ENCODE measurements around the gene GUCY2C. TPM values are rescaled to one million over a fixed set of nuclear protein-coding genes. Genes with fewer than 3 reads are reported as not detected.

The GUCY2C gene
- total RNA-seq, 2 experiments from 2014 or later = 0.16 to 0.32 TPM

DNA sequence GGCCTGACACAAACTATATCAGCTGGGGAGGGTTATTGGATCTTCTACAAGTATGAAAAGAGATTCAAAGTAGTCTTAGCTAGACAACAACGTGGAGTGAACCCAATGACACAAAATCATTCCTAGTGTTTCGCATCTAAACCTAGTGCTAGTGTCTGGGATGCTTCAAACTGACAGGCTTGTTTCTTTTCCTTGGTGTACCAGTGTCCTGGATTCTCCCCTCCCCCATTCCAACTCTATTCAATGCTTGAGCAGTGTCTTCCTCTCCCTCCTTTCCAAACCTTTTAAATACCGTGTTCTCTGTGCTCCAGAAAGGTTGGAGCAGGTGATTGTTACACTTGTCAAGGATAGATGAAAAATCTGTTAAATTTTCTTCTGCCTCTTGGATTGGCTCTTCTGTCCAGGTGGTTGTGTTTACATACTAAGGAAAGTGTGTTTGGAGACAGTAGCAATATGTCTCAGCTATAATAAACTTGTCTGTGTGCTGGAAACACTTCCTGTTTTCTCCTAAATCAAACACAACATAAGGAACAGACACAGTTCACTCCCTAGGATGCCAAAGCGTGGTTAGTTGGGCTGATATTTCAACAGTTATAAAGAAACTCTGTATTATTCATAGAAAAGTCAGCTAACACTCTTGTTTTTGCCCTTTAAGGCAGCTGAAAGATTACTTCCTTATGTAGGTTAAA, 14.4 kb upstream of the GUCY2C start:
- BruUV-seq (replicated peaks) = no TSS peak
- Histone ChIP-seq H3K9me2 (ENCODE audit: insufficient read depth, low read length) (no peaks in the 10 kb centered on the region), H3K4me1 (ENCODE audit: insufficient read depth, low read length, poor library complexity, severe bottlenecking) (peaks cover 6% of the 10 kb centered on the region), H3K4me3 (ENCODE audit: low read depth, low read length, poor library complexity, severe bottlenecking) (no peak overlapping the region), H4K20me1 (ENCODE audit: insufficient read depth, low read length) (no peaks in the 10 kb centered on the region), H3K27ac (ENCODE audit: low read depth, low read length, poor library complexity, severe bottlenecking) (no peak overlapping the region), H3K36me3 (ENCODE audit: insufficient read depth, low read length) (no peaks in the 10 kb centered on the region), H2AFZ (ENCODE audit: low read length) (peak overlapping the region; percentile 85), H3K4me2 (ENCODE audit: low read length) (no peak overlapping the region), H3K9me3 (ENCODE audit: low read length) (no peaks in the 10 kb centered on the region), H3K79me2 (ENCODE audit: insufficient read depth, low read depth, low read length) (no peaks in the 10 kb centered on the region)
- intact Hi-C loops (cut with micrococcal nuclease; ENCODE audit: unreplicated experiment) = no loop called here
- DNase-seq (ENCODE audit: low spot score) = no peak
- POLR2A ChIA-PET = interaction anchor here (0.5 to 1.2 kb wide), 2 partner anchors 12 to 1992 kb away, joined by 3 read pairs; no protein-coding TSS in a partner anchor
- TF ChIP-seq, protein P1, sequence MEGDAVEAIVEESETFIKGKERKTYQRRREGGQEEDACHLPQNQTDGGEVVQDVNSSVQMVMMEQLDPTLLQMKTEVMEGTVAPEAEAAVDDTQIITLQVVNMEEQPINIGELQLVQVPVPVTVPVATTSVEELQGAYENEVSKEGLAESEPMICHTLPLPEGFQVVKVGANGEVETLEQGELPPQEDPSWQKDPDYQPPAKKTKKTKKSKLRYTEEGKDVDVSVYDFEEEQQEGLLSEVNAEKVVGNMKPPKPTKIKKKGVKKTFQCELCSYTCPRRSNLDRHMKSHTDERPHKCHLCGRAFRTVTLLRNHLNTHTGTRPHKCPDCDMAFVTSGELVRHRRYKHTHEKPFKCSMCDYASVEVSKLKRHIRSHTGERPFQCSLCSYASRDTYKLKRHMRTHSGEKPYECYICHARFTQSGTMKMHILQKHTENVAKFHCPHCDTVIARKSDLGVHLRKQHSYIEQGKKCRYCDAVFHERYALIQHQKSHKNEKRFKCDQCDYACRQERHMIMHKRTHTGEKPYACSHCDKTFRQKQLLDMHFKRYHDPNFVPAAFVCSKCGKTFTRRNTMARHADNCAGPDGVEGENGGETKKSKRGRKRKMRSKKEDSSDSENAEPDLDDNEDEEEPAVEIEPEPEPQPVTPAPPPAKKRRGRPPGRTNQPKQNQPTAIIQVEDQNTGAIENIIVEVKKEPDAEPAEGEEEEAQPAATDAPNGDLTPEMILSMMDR (conservative IDR thresholded peaks at IDR 0.05; ENCODE audit: low read length) = no peak
- TF ChIP-seq EZH2phosphoT487 (IDR thresholded peaks at IDR 0.05; ENCODE audit: borderline replicate concordance, low read depth, low read length) = no peak
- CTCF ChIA-PET (ENCODE audit: unreplicated experiment) = interaction anchor here (0.8 to 1.1 kb wide), 2 partner anchors 17 to 19 kb away, joined by 3 to 4 read pairs; no protein-coding TSS in a partner anchor

DNA sequence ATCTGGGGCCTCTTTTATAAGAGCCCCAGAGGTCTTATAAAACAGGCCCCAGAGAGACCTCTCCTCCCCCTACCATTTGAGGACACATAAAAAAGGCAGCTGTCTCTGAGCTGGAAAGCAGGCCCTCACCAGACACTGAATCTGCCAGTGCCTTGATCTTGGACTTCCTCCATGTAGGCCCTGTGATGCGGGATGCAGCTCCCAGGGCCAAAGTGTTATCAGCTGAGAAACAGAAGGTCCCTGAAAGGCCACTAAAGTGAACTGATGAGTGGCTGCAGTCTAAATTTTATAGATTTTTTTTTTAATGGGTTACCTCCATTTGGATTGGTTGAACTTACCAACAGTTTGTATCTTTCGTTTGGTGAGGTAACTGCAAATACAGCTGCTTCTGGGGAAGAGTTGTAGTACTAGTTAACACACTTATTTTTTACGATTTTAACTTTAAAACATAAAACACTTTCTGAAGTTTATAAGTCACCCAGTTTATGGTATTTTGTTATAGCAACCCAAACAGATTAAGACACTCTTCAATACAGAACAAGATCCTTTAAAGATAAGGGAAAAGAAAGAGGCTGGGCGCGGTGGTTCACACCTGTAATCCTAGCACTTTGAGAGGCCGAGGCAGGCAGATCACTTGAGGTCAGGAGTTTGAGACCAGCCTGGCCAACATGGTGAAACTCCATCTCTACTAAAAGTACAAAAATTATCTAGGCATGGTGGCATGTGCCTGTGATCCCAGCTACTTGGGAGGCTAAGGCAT, 5.6 kb upstream of the GUCY2C start:
- ChIA-PET POLR2A (interaction anchor here (0.6 to 1.6 kb wide), 3 partner anchors 8 to 501 kb away, joined by 3 to 5 read pairs (median 4); no protein-coding TSS in a partner anchor), CTCF (ENCODE audit: unreplicated experiment) (no interaction called here)
- no peaks in the 10 kb centered on the region for H3K9me3 ChIP-seq (ENCODE audit: low read length)
- no peaks in the 10 kb centered on the region for H3K36me3 ChIP-seq (ENCODE audit: insufficient read depth, low read length)
- no TSS peak for BruUV-seq (replicated peaks)
- TF ChIP-seq, protein P1 (conservative IDR thresholded peaks at IDR 0.05; ENCODE audit: low read length) = no peak
- no peak for TF ChIP-seq EZH2phosphoT487 (IDR thresholded peaks at IDR 0.05; ENCODE audit: borderline replicate concordance, low read depth, low read length)
- H3K4me2 ChIP-seq (ENCODE audit: low read length) = no peak overlapping the region
- no peaks in the 10 kb centered on the region for H3K9me2 ChIP-seq (ENCODE audit: insufficient read depth, low read length)
- H3K27ac ChIP-seq (ENCODE audit: low read depth, low read length, poor library complexity, severe bottlenecking) = no peak overlapping the region
- no peaks in the 10 kb centered on the region for H3K4me1 ChIP-seq (ENCODE audit: insufficient read depth, low read length, poor library complexity, severe bottlenecking)
- H2AFZ ChIP-seq (ENCODE audit: low read length) = no peak overlapping the region
- no peak overlapping the region for H3K4me3 ChIP-seq (ENCODE audit: low read depth, low read length, poor library complexity, severe bottlenecking)
- no peaks in the 10 kb centered on the region for H4K20me1 ChIP-seq (ENCODE audit: insufficient read depth, low read length)
- intact Hi-C loops (cut with micrococcal nuclease; ENCODE audit: unreplicated experiment) = no loop called here
- H3K79me2 ChIP-seq (ENCODE audit: insufficient read depth, low read depth, low read length) = no peaks in the 10 kb centered on the region
- no peak for DNase-seq (ENCODE audit: low spot score)
